RWPE1 (cell line): ENCODE data around the gene BRD9.
"Not testable (repeated sequence)": the region's sequence is repeated elsewhere in the genome, so short reads cannot be mapped to it uniquely, and the experiment has no call there.

Experiments used
- CTCF ChIA-PET: fragments of 350-600 bp; sonication (Branson Sonifier 250); formaldehyde crosslinking; extraction: SDS; loops from one replicate; lab custom pipeline; 2021; lab: Yijun Ruan, JAX
- POLR2A ChIA-PET: fragments of 400-600 bp; formaldehyde crosslinking; extraction: SDS; loops from one replicate; lab custom pipeline; 2020; ENCODE audit warnings: antibody characterized with exemption; ENCODE audit not compliant: low non-redundant PET; lab: Yijun Ruan, JAX
- DNase-seq: peaks from one replicate; pipeline ENCODE4 v3.0.0; 2012; ENCODE audit warnings: low spot score
- H3K27ac ChIP-seq: fragments of 450-650 bp; 2 replicates; pipeline ENCODE4 v1.5.1; 2017
- TF ChIP-seq, protein P1 (sequence below): fragments of 450-650 bp; conservative IDR thresholded peaks from 2 replicates; pipeline ENCODE4 v1.5.1; 2017; ENCODE audit warnings: low read depth, mild to moderate bottlenecking

Gene BRD9

DNA sequence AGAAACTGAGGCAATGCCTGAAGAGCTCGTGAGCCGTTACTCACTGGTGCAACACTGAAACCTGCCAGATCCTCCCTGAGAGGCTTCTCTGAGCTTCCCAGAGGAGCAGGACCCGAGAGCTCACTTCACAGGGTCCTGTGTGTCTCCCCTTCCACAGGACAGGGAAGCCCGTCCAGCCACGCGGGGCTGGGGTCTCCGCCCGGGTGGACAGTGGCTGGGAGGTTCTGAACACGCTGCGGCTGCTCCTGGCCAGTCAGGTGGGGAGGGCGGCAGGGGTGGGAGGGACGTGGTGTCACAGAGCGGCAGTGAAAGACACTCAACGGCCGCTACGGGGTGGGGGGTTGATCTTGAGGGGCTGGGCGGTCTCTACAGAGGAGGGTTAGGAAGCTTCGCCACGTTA lies 41.5 kb downstream of the BRD9 start:
- TF ChIP-seq, protein P1, sequence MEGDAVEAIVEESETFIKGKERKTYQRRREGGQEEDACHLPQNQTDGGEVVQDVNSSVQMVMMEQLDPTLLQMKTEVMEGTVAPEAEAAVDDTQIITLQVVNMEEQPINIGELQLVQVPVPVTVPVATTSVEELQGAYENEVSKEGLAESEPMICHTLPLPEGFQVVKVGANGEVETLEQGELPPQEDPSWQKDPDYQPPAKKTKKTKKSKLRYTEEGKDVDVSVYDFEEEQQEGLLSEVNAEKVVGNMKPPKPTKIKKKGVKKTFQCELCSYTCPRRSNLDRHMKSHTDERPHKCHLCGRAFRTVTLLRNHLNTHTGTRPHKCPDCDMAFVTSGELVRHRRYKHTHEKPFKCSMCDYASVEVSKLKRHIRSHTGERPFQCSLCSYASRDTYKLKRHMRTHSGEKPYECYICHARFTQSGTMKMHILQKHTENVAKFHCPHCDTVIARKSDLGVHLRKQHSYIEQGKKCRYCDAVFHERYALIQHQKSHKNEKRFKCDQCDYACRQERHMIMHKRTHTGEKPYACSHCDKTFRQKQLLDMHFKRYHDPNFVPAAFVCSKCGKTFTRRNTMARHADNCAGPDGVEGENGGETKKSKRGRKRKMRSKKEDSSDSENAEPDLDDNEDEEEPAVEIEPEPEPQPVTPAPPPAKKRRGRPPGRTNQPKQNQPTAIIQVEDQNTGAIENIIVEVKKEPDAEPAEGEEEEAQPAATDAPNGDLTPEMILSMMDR = no peak
- CTCF ChIA-PET = interaction anchor here (0.5 kb wide), 1 partner anchor 10 kb away, joined by 3 read pairs; no protein-coding TSS in a partner anchor
- POLR2A ChIA-PET = no interaction called here
- H3K27ac ChIP-seq = no peak overlapping the region
- no peak for DNase-seq

DNA sequence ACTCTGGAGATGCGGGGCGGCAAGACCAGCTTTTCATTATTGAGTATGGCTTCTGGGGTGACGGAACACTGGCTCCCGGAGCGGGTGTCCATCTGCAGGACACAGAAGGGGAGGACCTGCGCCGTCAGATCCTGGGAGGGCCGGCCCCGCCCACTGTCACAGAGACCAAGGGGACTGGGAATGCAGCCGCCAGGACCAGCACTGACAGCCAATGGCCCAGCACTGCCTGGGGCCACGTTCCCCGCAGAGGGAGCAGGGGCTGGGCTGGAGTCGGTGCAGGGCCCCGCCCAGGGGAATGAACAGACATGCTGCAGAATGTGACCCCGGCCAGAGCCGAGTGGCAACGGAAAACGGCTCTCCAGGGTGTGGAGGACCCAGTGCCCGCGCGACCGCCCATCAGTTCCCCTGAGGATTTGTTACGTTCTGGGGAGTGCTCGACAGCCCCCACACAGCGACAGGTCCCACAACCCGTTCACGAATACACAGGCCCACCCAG lies 42.0 kb downstream of the BRD9 start, which contains the start of gene ZDHHC11:
Gene ZDHHC11, minus strand, starts transcription at position 476 of the 496 bp plus-strand sequence. Its CDS starts 384 bp downstream, at position 92.
- CTCF ChIA-PET = interaction anchor here (0.7 kb wide), 1 partner anchor 210 kb away, joined by 5 read pairs; no protein-coding TSS in a partner anchor
- TF ChIP-seq, protein P1 = no peak
- no peak for DNase-seq
- H3K27ac ChIP-seq = no peak within 1 kb of the TSS
- POLR2A ChIA-PET = no interaction called here

DNA sequence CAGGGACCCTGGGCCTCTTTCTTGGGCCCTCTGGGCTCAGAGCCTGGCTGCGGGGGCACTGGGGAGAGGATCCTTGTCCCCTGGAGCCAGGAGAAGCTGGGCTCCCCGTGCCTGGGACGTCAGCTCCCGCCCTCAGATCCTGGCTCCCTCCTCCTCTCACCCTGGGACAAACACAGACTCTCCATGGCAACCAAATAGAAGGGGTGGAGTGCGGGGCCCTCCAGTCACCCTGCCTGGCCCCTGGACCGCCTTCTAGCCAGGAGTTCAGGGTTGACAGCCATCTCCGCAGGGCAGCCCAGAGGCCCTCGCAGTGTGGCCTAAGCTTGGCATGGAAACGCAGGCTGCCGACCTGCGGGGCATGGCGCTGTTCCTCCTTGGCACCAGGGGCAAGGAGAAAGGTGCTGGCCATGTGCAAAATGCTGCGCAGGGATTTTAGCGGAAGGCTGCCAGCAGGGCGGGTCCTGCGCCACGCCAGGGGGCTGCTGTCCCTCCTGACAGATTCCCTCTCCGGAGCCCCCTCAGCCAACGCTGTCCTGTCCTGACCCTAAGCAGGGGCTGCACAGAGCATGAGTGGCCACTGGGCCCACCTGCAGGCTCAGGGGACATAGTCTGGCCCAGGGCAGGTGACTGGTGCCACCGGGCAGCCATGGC lies 42.8 kb downstream of the BRD9 start:
- CTCF ChIA-PET = interaction anchor here (0.7 kb wide), 1 partner anchor 210 kb away, joined by 5 read pairs; no protein-coding TSS in a partner anchor

DNA sequence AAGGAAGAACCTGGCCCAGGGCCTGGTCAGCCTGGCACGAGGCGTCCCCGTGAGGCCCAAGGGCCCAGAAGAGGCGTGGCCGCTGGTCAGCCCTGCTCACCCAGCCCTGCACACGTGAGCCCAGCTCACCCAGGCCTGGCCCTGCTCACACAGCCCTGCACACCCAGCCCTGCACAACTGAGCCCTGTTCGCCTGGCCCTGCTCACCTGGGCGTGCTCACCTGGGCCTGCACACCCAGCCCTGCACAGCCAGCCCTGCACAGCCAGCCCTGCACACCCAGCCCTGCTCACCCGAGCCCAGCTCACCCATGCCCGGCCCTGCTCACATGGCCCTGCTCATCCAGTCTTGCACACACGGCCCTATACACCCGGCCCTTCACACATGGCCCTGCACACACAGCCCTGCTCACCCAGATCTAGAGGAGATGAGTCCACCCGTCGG lies 43.9 kb downstream of the BRD9 start:
- H3K27ac ChIP-seq = no peak overlapping the region
- TF ChIP-seq, protein P1 = no peak
- ChIA-PET POLR2A (no interaction called here), CTCF (no interaction called here)
- DNase-seq = no peak

More for the DNA sequence above, 42.8 kb downstream of the BRD9 start:
- no peak for DNase-seq
- TF ChIP-seq, protein P1 = no peak
- H3K27ac ChIP-seq = no peak overlapping the region
- POLR2A ChIA-PET = no interaction called here

DNA sequence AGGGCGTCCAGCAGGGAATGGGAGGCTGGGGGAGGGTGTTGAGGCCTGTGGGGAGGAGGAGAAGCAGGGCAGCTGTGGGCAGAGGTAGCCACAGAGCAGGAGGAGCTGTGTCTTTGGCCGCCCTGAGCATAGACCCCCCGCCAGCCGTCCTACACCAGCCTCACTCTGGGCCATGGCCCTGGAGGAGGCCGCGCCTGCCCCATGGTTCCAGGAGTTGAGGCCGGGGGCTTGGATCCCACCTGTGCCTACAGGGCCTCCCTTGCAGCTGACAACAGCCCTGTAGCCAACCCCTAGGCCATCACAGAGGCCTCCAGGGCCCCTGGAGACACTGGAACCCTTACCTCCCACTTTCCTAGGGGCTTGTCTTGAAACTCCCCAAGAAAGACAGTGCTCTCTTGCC lies 44.9 kb downstream of the BRD9 start:
- DNase-seq, H3K27ac ChIP-seq, CTCF ChIA-PET, POLR2A ChIA-PET: not testable (repeated sequence)

DNA sequence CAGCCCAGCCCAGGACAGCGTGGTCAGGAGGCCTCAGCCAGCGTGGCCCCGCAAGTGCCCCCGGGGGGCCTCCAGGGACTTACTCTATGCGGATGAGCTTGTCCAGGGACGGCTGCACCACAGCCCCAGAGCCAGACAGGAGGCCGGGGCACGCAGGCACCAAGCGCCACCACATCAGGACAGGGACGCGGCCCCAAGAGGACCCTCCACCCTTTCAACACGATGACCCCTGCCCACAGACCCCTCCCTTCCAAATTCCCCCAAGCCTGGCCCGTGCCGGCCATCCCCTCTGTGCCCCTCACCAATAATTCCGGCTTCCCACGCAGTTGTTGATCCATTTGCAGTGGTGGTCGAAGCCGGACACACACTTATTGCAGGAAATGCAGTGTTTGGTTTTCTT lies 45.4 kb downstream of the BRD9 start:
- DNase-seq, H3K27ac ChIP-seq, POLR2A ChIA-PET, CTCF ChIA-PET: not testable (repeated sequence)

DNA sequence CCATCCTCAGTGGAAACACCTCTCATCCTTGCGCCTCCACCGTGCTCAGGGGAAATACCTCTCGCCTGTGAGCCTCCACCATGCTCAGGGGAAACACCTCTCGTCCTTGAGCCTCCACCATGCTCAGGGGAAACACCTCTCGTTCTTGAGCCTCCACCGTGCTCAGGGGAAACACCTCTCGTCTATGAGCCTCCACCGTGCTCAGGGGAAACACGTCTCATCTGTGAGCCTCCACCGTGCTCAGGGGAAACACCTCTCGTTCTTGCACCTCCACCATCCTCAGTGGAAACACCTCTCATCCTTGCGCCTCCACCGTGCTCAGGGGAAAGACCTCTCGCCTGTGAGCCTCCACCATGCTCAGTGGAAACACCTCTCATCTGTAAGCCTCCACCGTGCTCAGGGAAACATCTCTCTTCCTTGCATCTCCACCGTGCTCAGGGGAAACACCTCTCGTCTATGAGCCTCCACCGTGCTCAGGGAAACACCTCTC lies 46.0 kb downstream of the BRD9 start:
- POLR2A ChIA-PET, DNase-seq, H3K27ac ChIP-seq, CTCF ChIA-PET: not testable (repeated sequence)

DNA sequence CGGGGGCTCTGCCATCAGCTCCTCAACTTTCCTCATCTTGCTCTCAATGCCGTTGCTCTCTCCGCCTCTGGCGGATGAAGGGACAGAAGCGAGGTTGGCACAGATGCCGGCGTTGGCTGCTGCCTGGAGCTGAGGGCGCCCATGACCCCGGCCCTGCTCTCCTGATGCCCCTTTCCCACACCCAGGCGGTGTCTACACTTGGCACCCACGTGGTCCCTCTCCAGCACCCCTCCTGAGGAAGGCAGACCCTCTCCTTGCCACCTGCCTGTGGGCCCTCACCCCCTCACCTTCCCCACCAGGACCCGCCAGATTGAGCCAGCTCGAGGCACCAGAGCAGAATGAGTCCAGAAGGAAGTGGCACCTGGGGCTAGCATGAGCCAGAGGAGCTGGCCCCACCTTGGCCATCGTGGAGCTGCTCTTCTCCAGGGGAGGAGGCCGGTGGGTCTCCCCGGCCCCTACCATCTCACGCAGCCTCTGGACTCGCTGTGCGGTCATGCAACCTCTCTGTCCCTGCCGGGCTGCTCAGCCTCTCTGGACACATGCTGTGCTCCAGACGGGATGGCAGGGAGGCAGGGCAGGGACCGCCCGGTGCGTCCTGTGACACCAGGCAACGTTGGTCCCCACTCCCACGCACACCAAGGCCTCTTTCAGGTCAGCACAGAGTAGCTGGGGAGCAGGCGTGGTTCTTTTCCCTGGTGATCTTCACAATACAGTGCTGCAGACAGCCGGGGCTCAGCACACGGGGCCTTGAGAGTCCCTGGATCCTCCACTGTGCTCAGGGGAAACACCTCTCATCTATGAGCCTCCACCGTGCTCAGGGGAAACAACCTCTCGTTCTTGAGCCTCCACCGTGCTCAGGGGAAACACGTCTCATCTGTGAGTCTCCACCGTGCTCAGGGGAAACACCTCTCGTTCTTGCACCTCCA lies 46.7 kb downstream of the BRD9 start:
- POLR2A ChIA-PET, CTCF ChIA-PET, H3K27ac ChIP-seq, DNase-seq: not testable (repeated sequence)

DNA sequence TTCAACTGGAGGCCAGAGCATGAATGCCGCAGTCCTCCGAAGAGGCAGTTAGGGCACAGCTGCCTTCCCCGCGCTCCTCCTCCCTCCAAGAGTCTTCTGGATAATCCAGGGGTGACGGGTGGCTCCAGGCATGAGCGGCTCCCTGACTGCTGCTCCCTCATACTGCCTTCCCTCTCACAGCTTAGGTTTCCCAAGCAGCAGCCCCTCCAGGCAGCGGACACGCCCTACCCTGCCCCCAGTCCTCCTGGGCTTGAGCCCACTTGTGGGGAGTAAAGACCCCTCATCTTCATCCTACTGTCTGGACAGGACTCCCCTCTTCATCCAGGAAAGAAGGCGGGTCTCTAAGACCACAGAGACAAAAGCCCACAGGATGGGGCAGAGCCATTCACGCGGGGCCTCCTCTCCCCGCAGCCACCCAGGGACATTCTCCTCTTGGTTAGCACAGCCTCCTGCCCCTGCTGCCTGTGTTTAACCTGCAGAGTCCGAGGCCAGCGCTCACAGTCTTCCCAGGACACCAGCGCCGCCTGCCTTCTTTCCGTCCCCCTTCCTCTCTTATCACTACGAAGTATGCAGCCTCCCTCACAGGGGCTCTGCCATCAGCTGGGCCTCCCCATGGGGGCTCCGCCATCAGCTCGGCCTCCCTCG lies 47.4 kb downstream of the BRD9 start:
- POLR2A ChIA-PET, H3K27ac ChIP-seq, CTCF ChIA-PET, DNase-seq: not testable (repeated sequence)

DNA sequence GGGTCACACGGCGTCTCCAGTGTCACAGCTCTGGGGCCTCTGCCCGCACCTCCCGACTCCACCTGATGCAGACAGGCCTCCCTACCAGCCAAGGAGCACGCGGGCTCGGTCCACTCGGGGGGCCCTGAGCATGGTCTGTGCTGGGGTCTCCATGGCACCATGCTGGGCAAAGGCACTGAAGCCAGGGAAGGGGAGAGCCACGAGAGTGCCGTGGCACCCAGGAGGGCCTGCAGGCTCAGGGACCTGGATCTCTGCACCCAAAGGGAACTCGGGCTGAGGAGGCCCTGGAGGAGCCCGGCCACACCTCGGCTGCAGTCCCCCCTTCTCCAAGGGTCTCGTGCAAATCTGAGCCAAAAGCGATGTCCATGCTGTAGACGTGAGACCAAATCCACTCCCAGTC lies 48.2 kb downstream of the BRD9 start:
- H3K27ac ChIP-seq, CTCF ChIA-PET, POLR2A ChIA-PET, DNase-seq: not testable (repeated sequence)

DNA sequence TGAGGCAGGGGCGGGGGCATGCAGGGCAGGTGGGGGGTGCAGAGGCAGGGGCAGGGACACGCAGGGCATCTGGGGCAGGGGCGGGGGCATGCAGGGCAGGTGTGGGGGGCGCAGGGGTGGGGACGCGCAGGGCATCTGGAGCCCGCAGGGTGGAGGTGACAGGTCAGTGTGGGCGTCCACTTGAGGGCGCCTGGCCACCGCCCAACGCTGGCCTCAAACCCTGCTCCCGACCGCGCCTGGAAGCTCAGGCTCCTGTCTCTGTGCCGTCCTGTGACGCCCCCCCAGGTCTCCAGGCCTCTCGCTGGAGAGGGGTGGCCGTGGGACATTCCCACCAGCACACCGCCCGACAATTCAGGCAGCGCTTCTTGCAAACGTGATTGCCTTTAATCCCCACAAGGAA lies 48.7 kb downstream of the BRD9 start:
- DNase-seq, CTCF ChIA-PET, H3K27ac ChIP-seq, POLR2A ChIA-PET: not testable (repeated sequence)
